ENCODE results near the gene MAP3K15.

The MAP3K15 gene, protein sequence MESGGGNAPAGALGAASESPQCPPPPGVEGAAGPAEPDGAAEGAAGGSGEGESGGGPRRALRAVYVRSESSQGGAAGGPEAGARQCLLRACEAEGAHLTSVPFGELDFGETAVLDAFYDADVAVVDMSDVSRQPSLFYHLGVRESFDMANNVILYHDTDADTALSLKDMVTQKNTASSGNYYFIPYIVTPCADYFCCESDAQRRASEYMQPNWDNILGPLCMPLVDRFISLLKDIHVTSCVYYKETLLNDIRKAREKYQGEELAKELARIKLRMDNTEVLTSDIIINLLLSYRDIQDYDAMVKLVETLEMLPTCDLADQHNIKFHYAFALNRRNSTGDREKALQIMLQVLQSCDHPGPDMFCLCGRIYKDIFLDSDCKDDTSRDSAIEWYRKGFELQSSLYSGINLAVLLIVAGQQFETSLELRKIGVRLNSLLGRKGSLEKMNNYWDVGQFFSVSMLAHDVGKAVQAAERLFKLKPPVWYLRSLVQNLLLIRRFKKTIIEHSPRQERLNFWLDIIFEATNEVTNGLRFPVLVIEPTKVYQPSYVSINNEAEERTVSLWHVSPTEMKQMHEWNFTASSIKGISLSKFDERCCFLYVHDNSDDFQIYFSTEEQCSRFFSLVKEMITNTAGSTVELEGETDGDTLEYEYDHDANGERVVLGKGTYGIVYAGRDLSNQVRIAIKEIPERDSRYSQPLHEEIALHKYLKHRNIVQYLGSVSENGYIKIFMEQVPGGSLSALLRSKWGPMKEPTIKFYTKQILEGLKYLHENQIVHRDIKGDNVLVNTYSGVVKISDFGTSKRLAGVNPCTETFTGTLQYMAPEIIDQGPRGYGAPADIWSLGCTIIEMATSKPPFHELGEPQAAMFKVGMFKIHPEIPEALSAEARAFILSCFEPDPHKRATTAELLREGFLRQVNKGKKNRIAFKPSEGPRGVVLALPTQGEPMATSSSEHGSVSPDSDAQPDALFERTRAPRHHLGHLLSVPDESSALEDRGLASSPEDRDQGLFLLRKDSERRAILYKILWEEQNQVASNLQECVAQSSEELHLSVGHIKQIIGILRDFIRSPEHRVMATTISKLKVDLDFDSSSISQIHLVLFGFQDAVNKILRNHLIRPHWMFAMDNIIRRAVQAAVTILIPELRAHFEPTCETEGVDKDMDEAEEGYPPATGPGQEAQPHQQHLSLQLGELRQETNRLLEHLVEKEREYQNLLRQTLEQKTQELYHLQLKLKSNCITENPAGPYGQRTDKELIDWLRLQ (N-terminal part only)

DNA sequence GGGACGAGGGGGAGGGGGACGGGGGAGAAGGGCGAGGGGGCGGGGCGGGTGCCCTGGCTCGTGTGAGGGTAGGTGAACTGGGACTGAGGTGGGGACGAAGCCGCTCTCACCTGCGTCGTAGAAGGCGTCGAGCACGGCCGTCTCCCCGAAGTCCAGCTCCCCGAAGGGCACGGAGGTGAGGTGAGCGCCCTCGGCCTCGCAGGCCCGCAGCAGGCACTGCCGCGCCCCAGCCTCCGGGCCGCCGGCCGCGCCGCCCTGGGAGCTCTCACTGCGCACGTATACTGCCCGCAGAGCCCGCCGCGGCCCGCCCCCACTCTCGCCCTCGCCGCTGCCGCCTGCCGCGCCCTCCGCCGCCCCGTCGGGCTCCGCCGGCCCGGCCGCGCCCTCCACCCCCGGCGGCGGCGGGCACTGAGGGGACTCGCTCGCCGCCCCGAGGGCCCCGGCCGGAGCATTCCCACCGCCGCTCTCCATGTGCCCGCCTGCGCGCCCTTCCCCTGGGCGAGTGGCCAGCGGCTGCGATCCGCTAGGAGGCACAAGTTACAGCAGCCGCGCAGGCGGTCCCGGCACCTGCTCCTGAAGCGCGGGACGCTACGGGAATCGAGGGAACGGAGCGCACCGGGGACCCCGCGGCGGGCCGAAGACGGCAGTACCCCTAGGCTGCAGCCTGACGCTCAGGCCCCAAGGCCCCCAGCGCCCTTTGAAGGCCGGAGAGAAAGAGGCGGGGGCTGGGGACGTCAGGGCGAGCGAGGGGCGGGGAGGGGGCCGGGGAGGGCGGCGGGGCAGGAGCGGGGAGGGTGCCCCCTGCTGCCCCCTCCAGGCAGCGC, at the start of gene MAP3K15:
MAP3K15 (minus strand) TSS at position 718 of the 824 bp plus-strand sequence; CDS start at position 471, 247 bp downstream.
- DNase-seq: no peak

DNA sequence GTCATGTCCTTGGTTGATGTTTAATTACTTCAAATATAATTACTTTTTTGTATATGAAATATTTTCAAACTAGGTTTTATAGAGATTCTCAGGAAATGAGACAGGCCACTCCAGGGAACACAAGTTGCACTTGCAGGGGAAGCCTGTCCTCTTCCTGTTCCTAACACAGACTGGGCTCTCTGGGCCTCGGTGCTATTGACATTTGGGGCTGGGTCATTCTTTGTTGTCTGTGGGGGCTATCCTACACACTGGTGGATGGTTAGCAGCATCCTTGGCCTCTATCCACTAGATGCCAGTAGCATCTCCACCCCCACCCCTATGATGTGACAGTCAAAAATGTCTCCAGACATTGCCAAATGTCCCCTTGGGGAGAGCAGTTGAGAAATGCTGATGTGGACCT, 49.3 kb upstream of the MAP3K15 start:
- no peak for DNase-seq

DNA sequence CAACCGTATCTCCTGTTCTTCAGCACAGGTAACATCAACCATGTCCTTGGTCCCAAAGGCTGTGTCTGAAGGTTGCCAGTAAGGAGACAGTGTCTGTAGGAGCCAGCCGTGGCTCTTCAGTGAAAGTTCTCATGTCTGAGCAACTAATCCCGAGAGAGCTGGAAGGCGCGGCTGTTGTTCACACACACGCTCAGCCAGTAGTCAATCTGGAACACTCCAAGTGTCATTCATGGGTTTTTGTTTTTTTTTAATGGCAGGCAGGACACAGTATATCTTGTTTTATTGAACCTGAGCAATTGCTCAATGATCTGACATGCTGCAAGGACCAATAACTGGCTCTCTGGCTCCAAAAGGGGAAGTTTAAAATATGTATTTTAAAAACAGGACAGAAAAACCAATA, 48.4 kb upstream of the MAP3K15 start:
- DNase-seq: no peak

DNA sequence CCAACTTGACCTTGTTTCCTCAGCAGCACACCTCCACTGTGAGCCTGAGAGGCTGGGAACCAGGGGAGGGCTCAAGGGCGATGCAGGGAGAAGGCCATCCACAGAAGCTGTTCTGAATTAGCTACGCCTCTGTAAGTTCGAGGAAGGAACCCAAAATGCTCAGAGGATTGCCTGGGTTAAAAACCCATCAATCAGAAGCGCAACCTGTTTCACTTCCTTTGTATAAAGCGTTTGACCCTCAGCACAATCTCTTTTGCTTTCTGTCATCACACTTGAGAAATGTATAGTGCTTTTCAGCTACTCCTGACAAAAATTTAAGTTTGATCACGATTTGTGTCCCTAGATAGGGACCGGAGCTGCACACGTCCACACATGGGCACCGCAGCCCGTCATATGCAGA, 48.0 kb upstream of the MAP3K15 start:
- no peak for DNase-seq

DNA sequence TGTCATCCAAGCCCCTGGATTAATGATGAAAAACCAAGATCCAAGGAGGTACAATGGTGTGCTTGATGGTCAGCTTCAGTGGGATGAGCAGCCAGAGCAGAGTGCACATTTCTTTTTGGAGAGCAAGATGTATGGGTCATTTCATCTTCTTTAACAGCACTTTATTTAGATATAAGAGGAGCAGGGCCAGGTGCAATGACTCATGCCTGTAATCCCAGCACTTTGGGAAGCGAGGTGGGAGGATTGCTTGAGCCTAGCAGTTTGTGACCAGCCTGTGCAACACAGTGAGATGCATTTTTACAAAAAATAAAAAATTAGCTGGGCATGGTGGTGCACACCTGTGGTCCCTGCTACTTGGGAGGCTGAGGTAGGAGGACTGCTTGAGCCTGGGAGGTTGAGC, 45.3 kb upstream of the MAP3K15 start:
- DNase-seq: no peak

DNA sequence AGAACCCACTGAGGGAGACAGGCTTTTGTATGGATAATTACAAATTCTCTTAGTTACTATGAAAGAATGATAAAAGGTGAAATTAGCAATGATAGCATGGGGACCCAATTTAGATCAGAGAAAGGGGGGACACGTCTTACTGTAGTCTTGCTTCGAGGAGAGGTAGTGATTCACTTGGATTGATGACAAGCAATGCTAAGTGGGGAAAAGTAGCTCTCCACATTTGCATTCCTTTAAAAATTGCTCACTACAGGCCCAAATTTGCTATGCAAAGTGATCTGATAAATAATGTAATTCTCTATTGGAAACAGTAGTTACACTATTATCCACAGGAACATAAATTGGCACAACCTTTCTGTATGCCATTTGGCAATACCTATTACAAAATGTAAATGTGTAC, 42.5 kb upstream of the MAP3K15 start:
- DNase-seq: no peak

DNA sequence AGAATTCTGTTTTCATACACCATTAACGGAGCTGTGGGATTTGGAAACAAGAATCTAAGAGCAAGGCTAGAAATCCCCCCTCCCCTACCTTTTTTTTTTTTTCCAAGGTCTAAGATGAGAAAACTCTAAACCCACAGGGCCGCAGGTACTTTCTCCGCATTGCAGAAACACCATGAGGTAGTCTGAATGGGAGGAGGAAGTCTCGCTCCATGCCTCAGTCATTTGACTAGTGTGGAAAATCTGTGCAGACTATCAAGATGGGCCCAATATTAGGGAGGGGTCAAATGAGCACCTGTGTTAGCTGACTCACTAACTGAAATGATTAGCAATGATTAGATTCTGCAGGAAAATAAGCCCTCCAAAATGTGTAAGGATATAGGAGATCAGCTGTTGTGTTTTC, 40.9 kb upstream of the MAP3K15 start:
- DNase-seq: no peak

DNA sequence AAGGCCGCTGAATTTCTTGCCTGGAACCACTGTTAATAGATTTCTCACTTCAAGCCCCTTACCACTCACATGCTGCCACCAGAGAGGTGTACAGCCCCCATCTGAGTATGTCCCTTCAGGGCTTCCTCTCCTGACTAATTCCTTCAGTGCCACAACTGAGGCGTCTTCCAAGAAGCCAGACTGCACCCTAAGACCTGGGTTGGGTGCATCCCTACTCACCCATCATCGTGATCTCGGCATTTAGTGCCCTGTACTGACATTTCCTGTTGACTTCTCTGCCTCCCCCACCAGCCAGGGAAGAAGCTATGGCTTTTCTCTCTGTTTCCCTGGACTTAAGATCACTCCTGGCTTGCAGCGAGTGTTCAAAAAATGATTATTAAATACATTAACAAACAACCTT, 40.4 kb upstream of the MAP3K15 start:
- no peak for DNase-seq

DNA sequence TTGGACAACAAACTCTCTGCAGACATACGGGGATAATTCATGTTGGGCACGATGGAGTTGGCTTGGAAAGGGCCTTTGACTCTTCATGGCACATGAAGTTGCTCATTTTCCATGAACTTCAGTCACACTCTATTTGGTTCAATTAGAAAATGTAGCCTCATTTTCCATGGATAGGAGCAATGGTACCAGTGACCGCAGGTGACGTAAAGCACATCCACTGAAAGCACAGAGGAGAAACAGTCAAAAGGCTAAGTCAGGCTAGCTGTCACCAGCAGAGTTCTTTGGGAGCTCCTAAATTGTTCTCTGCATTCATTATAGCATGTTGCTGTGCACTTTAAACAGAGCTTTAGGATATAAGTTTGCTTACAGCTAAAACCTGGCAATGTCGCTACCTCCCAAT, 39.9 kb upstream of the MAP3K15 start:
- DNase-seq: no peak

DNA sequence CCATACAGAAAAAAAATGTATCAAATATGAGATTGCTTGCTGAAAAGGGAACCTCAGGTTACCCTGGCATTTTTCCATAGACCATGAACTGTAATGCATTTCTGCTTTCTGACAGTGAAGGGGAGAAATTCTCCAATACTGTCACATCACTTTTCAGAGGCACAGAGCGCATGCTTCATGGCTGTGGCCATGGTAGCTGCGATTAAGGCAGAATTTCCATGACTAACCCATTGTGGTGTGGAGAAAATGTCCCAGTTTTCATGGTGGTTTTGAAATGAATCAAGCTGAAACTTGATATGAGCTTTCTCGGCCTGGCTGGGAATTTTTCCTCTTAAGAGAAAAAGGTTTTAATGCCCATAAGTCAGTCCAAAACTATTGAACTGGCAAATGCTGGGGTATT, 39.5 kb upstream of the MAP3K15 start:
- DNase-seq: peak; percentile 3

DNA sequence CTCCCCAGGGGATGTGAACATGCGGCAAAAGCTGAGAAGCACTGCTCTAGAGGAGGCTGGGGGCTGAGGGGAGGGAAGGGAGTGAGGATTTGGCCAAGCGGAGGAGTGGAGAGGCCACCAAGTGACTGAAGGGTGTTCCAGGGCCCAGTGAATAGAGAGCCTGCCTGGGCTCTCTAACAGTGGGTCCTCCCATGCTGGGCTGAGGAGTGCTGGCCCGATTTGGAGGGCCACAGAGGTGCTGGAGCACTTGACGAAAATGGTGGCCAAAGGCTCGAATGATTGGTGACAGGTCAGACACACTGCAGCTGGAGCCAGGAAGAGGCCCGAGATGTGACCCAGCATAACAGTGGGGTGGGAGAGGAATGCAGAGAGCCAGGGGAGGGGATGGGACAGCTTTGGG, 37.5 kb upstream of the MAP3K15 start:
- DNase-seq: no peak

DNA sequence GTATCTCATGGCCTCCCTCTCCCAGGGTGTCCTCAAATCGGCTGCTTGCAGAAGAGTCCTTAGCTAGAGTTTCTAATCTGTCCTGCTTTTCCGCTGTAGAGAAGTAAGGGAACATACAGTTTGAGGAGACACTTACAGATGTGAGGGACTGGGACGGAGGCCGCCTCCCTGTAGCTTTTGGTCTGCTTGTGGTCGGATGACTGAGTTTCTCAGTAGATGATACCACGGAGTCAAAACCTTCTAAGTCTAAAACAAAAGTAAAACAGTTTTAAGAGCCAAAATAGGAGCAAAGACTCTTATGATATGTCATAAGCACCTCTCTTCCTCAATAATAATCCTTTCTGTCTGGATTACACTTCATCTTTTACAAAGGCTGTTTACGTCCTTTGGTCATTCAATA, 34.5 kb upstream of the MAP3K15 start:
- no peak for DNase-seq

DNA sequence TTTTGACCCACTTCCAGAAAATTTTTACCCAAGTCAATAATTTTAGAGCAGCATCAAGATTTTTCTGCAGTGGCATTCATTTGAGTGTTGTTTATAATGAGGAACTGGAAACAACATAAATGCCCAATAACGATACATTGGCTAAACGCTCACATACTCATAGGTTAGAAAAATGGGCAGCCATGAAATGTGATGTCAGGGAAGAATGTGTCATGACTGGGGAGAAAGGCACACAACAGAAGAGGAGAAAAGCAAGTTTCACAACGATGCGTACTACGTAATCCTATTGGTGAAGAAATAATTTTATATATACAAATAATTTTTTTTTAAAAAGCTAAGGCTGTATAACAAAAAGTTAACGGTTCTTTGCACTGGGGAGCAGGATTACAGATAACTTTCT, 33.6 kb upstream of the MAP3K15 start:
- no peak for DNase-seq

DNA sequence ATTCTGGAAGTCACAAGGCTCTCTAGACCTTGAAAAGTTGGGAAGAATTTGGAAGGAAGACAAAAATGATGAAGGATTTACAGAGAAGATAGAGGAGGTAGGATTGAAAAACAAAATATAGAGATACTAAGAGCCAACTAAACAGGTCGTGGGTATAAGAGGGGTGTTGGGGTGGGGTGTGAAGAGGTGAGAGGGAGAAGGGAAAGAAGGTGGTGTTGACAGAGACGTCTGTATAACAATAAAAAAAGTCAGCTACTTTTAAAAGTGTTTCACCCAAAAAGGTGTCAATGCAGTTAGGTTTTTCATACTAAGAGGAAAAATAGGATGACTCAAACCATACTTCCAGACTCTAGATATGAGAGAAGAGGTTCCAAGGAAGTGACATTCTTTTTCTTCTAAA, 33.0 kb upstream of the MAP3K15 start:
- DNase-seq: no peak

DNA sequence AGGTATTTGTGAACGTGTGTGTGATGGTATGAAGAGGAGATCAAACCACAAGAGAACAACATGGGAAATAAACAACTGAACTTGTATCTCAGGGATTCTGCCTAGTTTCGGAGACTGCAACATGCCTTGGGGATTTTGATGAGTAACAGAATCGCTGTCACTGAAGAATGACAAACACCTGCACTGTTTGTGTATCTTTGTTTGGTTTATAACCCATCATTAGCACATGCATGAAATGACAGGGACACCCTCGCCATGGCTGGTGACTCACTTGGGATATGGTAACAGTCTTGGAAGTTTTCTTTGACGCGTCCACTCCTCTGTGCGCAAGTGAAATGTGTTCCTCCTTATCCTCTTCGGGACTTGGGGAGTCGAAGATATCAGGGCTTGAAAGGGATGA, 30.3 kb upstream of the MAP3K15 start:
- DNase-seq: no peak

DNA sequence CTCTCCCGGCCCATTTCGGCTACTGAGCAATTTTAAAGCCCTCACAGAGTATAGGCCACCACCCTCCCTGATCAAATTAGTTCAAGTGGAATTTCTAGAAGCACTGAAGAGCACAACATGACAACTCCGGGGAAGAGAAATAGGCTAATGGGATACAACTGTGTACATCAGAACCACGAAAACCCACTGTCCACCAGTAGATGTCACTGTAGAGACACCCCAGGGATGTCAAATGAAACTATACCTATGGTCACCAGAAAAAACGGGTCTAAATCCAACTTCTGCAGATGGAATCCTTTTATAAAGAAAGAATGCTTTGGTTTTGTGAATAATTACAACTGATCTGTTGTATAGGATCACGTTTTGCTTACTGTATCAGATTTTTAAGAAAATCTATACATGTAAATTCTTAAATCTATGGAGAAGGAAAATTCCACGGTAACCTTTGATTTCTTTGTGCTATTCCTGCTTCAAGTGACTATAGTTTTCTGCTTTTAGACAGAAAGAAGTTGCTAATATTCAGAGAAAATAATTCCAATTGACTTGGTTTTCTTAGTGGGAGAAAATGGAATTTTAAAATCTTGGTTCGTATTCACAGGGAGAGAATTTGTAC, 29.5 kb upstream of the MAP3K15 start:
- peak; percentile 2 for DNase-seq

DNA sequence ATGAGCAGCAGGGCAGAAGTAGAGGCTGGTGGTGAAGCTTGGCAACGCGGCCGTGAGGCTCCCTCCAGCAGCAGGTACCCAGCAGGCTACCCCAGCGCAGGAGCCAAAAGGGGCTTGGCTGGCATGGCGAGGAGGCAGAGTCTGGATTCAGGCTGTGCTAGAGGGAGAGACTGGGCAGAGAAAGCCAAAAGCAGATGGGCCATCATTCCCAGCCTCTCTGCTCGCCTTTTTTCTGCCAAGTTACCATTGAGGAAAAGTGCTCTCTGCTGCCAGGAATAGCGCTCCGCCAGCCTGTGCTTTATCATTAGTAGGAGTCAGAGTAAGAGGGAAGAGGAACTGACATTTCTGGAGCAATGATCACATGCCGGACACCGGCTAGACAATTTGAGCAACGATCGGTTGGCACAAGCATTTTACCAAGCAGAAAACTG, 28.7 kb upstream of the MAP3K15 start:
- DNase-seq: no peak

DNA sequence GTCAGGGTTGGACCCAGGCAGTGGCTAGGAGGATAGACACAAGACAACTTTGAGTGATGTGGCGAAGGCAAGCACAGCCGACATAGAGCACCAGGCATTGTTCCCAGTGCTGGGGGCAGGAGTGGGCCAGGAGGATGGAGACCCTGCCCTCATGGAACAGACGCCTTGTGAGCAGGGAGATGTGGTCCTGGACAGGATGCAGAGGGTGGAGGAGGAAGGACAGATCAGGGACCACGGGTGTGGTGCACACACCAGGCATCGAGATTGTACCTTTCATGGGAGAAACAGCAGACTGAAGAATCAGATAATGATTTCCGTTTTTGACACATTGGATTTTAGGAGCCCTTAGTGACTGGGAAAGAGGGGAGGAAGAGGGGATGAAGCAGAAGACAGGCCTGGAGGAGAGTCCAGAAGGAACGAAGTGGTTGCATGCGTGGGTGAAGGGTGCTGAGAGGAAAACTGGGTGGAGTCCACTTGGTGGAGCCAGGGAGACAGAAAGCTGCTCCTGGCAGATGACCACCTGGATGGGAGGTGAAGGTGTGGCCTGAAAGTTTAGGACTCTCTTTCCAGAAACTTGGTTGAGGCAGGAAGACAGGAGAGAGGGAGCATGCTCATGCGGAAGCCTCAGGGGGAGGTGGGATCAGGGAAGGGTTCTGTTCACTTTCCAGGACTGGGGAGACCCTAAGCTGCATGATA, 27.9 kb upstream of the MAP3K15 start:
- DNase-seq: no peak

DNA sequence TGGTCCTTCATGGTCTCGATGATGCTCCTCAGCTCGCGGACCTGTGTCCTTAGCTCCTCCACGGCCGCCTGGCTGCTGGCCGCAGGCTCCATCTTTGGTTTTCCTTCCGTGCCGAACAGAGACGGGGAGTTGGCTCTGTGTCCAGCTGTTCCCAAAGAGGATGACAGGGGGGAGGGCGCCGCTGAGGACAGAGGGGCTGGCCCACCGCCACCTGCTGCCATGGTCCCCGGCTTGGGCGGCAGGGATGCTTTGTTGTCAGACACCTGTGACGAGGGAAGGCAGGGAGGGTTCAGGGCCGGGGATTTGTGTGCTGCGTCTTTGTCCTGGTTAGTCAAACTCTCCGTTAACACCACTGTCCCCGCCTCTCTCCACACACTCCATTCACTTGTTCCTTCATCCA, 26.6 kb upstream of the MAP3K15 start:
- DNase-seq: no peak

DNA sequence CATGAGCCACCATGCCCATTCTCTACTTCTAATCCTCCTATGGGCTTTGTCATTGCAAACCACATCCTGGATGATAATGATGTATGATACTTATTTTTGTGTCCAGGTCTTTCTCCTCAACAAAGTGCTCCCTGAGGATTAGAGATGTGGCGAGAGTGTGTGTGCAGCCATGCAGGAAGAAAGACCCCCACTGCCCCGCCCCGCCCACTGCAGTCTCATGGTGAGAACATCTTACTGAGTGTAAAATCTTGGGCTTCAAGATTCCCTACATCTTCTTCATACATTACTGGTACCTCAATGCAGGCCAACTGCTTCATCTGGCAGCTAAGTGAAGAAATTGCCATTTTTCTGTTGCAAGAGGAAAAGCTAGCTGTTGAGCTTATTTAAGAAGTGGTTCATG, 25.9 kb upstream of the MAP3K15 start:
- DNase-seq: no peak

DNA sequence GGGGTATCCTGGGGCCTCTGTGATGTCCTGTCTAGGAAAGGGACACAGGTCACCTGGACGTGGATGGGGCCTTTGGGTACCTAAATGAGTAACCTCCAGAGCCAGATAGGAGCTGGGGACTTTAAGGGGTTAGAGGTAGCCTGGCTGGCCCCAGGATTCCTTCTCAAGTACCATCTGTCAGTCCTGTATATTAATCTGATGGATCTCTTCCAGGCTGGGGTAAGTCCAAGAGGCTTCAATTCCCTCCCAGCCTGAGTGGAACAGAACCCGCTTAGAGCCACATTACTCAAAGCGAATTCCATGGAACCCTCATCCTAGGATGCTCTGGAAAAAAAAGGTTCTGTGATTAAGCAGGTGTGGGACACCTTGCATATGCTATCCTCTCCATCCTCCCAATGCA, 24.8 kb upstream of the MAP3K15 start:
- no peak for DNase-seq
